ENCODE data around the gene NDFIP1.

The NDFIP1 gene

DNA sequence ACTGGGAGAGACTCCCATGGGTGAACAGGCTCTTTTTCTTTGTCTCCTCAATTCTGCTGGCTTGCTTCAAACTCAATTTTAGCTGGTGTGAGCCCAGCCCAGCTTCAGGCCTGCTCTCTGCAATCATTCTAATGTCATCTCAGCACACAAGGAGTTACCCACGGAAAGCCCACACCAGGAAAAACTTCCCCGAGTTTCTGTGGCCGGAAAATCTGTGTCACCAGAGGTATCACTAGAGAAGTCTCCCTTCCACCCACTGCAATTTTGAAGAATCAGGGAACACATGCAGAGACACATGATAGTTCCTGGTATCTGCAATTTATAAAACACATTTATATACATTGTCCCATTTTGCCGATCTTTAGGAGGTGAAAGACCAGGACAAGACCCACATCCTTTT is 13.5 kb upstream of the NDFIP1 start:
- DNase-seq, result no peak

- DNase-seq, result no peak
These were observed 12.8 kb upstream of the NDFIP1 start for GRCh38 chr5:142095651-142096330.

- no peak for DNase-seq
These were observed 12.2 kb upstream of the NDFIP1 start for GRCh38 chr5:142096382-142096781.

DNA sequence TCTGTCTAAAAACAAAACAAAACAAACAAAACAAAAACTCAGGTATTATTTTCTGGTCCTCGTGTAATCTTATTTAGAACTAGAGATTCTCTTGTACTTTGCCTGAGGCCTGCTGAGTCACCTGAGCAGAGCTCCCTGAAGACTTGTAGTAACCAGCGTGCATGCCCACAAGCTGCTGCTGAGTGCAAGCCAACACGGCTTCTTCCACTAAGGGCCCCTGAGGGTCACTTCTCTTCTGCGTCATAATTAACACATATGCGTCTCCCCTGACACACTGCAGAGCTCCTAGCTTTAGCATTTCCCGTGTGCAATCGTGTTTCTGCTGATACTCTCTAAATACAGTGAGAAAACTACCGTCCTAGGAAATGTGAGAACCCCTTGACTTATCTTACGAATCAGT is 10.9 kb upstream of the NDFIP1 start:
- no peak for DNase-seq

- no peak for DNase-seq
These were observed 10.3 kb upstream of the NDFIP1 start for GRCh38 chr5:142098275-142098674.

GRCh38 chr5:142098931-142099330 is 9.6 kb upstream of the NDFIP1 start:
- DNase-seq, result no peak

- no peak for DNase-seq
These were observed 8.3 kb upstream of the NDFIP1 start for GRCh38 chr5:142100307-142100706.

DNA sequence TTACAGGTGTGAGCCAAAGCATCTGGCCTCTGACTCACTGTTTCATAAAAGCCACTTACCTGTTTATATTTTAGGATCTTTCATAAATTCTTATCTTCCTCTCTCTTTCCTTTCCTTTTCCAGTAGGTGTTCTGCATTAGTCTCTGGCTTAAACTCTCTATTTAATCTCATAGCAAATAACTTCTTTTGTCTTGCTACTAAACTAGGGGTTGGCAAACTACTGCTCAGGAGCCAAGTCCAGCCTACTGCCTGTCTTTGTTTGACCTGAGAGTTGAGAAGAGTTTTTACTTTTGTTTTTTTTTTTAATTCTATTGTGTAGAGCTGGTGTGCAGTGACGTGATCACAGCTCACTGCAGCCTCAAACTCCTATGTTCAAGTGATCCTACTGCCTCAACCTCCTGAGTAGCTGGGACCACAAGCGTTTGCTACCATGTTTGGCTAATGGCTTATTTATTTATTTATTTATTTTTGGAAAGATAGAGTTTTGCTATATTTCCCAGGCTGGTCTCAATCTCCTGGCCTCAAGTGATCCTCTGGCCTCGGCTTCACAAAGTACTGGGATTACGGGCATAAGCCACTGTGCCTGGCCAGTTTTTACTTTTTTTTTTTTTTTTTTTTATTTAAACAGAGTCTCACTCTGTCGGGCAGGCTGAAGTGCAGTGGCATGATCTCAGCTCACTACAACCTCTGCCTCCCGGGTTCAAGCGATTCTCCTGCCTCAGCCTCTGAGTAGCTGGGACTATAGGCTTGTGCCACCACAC is 5.4 kb upstream of the NDFIP1 start:
- DNase-seq, result no peak

DNA sequence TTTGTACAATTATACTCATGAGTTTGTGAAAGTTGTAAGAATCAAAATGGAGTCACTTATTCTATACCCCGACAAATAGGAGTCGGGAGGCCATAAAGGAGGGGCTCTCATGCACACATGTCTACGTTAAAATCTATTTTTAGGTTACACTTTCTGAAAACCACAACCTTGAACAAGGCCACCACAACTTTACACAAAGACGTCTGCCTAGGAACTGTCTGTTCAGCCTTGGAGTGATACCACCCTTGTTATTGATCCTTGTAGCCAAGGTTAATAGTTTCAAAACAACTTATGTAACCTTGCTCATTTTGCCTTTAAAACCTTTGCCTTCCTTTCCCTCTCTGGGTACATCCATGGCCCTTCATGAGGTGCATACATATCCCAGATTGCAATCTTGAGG is 4.1 kb upstream of the NDFIP1 start:
- no peak for DNase-seq

DNA sequence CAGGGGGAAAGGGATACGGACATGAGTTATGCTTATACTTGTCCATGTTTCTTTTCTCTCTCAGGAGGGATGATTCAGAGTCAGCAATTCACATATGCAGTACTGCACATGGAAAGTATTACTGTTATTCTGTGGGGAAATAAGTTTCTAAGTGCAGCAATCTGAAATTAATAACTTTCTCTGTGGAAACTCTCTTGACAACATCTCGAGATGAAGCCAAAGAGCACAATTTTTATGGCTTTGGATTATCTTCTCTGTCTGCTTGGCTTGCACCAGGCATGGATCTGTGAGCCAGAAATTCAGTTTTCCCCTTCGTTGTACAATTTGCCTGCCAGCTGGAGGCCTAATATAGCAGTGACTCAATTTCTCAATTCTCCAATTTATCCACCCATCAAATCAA is 2.5 kb upstream of the NDFIP1 start:
- no peak for DNase-seq

GRCh38 chr5:142107036-142107735 is 1.4 kb upstream of the NDFIP1 start:
- no peak for DNase-seq

DNA sequence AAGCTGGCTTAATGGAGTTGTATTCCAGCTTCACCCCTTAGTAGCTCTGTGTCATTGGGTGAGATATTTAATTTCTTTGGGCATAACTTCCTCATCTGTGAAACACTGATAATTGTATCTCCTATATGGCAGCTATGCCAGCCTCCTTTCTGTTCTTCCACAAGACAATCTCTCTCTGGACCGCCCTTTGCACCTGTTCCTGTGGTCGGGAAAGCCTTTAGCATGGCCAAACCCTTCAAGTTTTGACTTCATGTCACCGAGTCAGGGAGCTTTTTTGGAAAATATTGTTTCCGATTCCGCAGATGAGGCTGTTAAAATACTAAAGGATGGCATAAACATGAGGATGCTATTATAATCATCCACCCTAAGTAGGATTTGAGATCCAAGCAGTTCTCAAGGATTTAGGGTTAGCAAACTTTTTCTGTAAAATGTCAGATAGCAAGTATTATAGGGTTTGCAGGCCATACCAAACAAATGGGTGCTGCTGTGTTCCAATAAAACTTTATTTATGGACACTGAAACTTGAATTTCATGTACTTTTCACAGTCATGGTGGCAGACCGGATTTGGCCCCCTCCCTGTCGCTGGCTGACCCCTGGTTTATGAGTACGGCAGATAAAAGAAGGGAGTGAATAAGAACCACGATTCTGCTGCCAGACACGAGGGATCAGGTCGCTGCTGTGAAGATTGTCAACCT is 695 bp upstream of the NDFIP1 start:
- DNase-seq, result no peak

- DNase-seq, result no peak
These were observed 909 bp downstream of the NDFIP1 start for GRCh38 chr5:142109331-142110045.

DNA sequence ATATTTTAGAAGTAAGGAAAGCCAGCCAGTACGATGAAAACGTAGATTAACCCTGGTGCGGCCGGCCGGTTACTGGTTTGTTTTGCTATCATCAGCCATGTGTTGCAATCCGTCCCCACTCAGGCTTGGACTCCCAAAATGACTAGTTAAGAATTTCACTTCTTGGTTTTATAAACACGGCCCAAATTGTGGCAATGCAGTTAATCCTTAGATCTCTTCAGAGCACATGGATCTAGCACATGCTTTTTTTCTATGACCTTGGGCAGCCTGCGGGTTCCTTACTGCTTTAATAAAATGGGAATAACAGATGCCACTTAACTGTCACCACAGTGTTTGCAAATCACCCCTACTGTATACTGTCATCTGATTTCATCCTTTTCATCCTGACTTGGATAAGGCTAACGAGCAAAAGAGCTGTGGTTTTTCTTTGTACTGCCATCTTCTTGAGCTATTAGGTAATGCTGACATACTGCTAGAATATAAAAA is 1.5 kb downstream of the NDFIP1 start:
- no peak for DNase-seq

DNA sequence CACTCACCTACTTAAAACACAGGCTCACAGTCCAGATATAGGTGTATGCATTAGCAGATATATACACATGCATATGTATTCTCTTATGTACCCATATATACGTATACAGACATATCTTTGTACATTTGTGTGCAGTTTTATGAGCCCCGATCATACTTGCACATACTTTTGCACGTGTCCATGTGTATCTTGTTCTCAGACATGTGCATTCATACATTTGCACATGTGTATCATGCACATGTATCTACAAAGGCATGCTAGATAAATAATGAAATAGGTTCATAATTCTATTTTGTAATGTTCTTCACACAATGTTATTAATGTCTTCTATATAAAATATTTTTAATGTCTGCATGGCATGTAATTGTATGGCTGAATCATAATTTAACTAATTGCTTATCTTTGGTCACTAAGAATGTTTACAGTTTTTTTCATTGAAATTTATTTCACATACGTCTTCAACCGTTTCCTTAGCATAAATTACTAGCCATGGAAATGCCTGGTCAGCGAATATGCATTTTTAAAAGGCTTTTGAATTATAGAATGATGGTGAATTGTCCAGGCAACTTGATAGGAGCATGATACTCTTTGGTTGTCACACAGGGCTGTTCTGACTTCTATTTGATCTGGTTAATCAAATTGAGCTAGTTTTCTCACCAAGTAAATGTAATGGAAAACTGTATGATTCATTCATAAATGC is 2.6 kb downstream of the NDFIP1 start:
- DNase-seq, result no peak

DNA sequence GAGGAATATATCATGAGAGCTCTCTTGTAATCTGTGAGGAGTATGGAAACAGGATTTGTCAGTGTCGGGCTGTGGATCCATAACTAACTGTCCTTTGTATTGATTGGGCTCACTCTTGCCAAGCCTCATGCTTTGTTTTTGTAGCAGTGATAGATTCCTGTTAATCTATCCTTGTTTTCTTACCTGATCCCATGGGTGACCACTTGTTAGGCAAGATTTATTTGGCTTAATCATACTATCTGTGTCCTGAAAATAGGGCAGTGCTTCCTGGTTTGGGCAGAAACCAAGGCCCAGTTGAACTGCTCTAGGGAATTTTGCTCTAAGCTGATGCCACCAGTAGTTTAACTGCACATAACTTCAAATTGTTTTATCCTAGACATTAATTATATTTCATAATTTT is 6.1 kb downstream of the NDFIP1 start:
- DNase-seq, result no peak

DNA sequence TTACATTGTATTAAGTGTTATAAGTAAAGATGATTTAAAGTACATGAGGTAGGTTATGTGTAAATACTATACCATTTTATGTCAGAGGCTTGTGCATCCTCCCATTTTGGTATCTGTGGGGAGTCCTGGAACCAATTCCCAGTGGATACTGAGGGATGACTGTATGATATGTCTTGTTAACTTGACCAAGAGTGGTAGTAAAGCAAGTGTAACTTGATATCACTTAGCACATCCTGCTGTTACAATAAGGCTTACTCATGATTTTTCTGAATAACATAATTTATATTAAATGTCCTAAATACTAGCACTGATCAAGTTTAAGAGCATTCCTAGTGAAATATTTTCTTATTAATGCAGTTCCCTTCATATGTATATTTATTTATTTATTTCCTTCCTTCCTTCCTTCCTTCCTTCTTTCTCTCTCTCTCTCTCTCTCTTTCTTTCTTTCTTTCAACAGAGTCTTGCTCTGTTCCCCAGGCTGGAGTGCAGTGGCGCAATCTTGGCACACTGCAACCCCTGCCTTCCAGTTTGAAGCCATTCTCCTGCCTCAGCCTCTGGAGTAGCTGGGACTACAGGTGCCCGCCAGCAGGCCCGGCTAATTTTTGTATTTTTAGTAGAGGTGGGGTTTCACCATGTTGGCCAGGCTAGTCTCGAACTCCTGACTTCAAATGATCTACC is 7.5 kb downstream of the NDFIP1 start:
- no peak for DNase-seq

- DNase-seq, result no peak
These were observed 9.1 kb downstream of the NDFIP1 start for GRCh38 chr5:142117579-142118151.

DNA sequence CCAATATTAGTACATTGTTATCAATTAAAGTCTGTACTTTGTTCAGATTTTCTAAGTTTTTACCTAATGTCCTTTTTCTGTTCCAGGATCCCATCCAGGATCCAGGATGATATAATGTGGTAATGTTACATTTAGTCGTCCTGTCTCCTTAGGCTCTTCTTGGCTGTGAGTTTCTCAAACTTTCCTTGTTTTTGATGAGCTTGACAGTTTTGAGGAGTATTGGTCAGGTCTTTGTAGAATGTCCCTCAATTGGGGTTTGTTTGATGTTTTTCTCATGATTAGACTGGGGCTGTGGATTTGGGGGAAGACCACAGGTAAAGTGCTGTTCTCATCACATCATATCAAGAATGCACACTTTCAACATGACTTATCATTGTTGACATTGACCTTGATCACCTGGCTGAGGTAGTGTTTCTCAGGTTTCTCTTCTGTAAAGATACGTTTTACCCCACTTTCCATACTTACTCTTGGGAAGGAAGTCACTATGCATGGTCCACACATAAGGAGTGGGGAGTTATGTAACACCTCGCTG is 9.6 kb downstream of the NDFIP1 start:
- no peak for DNase-seq

GRCh38 chr5:142119051-142119625 is 10.6 kb downstream of the NDFIP1 start:
- no peak for DNase-seq

Measured in NCI-H2081 treated with DMSO at 0.1 percent for 48 hours (cell line).